ENCODE results near the gene PLPP4. TPM values are rescaled to one million over a fixed set of nuclear protein-coding genes. Genes with fewer than 3 reads are reported as not detected.

PLPP4 gene
- total and polyA plus RNA-seq, 2 experiments from 2014 or later = 0.74 to 1.0 TPM

DNA sequence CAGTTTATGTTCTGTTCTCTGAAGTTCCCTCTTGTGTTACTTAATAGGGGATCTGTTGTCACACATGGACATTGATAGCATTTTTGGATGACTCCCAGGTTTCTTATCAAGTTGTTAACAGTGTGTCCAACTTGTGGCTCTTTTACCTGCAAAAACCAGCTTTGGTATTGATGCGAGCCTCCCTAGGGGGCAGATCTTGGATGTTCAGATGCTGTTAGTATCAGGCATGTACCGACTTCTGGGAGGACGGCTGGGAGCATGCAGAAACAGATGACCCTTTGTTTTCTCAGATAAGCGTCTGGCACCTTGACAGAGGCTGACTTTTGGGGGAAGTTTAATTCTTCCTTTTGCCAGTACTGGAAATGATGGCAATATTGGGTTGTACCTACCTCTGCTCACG, 2.2 kb downstream of the PLPP4 start:
- H3K4me1 ChIP-seq (ENCODE audit: low read depth) = peaks cover 6% of the 10 kb centered on the region
- H3K9me3 ChIP-seq (ENCODE audit: low read depth) = no peaks in the 10 kb centered on the region
- H3K36me3 ChIP-seq = no peaks in the 10 kb centered on the region
- DNase-seq (ENCODE audit: low read depth in 1 of 2, low spot score in 1 of 2) = no peak
- no peak overlapping the region for H3K27ac ChIP-seq
- H3K27me3 ChIP-seq = peaks cover 28% of the 10 kb centered on the region
- H3K4me3 ChIP-seq = no peak overlapping the region
- TF ChIP-seq, protein P1, sequence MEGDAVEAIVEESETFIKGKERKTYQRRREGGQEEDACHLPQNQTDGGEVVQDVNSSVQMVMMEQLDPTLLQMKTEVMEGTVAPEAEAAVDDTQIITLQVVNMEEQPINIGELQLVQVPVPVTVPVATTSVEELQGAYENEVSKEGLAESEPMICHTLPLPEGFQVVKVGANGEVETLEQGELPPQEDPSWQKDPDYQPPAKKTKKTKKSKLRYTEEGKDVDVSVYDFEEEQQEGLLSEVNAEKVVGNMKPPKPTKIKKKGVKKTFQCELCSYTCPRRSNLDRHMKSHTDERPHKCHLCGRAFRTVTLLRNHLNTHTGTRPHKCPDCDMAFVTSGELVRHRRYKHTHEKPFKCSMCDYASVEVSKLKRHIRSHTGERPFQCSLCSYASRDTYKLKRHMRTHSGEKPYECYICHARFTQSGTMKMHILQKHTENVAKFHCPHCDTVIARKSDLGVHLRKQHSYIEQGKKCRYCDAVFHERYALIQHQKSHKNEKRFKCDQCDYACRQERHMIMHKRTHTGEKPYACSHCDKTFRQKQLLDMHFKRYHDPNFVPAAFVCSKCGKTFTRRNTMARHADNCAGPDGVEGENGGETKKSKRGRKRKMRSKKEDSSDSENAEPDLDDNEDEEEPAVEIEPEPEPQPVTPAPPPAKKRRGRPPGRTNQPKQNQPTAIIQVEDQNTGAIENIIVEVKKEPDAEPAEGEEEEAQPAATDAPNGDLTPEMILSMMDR (IDR thresholded peaks at IDR 0.05; ENCODE audit: low read depth, low read length) = no peak

DNA sequence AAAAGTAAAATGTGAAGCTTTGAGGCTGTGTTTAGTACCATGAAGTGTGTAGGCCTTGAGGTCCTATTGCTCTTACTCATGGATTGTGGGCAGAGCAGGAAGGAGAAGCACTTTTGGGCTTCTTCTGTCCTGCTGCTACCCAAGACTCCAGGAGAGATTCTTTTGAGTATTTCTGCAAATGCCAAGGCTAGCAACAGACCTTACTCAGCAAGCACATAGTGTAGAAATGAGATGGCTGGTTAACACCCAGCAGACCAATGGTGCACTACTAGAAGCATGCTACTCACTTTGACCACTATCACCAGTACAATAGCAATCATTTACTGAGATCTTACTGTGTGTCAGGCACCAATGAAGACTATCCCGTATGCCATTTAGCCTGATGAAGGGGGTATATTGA, 3.2 kb downstream of the PLPP4 start:
- Histone ChIP-seq H3K27ac (no peak overlapping the region), H3K27me3 (peaks cover 28% of the 10 kb centered on the region), H3K4me3 (no peak overlapping the region), H3K36me3 (no peaks in the 10 kb centered on the region), H3K9me3 (ENCODE audit: low read depth) (no peaks in the 10 kb centered on the region), H3K4me1 (ENCODE audit: low read depth) (peaks cover 6% of the 10 kb centered on the region)
- TF ChIP-seq, protein P1 (IDR thresholded peaks at IDR 0.05; ENCODE audit: low read depth, low read length) = no peak
- DNase-seq (ENCODE audit: low read depth in 1 of 2, low spot score in 1 of 2) = no peak

DNA sequence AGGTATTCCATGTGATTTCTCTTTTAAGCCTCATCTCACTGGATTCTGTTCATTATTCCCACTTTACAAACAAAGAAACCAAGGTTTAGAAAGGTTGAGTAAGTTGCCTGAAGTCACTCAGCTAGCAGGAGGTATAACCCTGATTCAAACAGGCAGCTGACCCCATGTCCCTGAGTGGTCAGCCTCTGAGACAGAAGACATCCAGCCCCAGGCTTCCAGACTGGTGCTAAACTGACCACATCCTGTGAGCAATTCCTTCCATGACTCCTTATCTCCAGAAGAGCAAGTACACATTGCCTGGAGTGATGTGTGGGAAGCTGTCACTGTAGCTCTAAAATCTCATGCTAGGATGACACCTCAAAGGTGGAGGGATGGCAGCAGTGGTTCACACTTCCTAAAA, 3.7 kb downstream of the PLPP4 start:
- peaks cover 6% of the 10 kb centered on the region for H3K4me1 ChIP-seq (ENCODE audit: low read depth)
- peak in 1 of 2 donors; percentile 87 for DNase-seq (ENCODE audit: low read depth in 1 of 2, low spot score in 1 of 2)
- H3K4me3 ChIP-seq = no peak overlapping the region
- TF ChIP-seq, protein P1 (IDR thresholded peaks at IDR 0.05; ENCODE audit: low read depth, low read length) = no peak
- no peaks in the 10 kb centered on the region for H3K9me3 ChIP-seq (ENCODE audit: low read depth)
- peaks cover 26% of the 10 kb centered on the region for H3K27me3 ChIP-seq
- H3K27ac ChIP-seq = no peak overlapping the region
- no peaks in the 10 kb centered on the region for H3K36me3 ChIP-seq

DNA sequence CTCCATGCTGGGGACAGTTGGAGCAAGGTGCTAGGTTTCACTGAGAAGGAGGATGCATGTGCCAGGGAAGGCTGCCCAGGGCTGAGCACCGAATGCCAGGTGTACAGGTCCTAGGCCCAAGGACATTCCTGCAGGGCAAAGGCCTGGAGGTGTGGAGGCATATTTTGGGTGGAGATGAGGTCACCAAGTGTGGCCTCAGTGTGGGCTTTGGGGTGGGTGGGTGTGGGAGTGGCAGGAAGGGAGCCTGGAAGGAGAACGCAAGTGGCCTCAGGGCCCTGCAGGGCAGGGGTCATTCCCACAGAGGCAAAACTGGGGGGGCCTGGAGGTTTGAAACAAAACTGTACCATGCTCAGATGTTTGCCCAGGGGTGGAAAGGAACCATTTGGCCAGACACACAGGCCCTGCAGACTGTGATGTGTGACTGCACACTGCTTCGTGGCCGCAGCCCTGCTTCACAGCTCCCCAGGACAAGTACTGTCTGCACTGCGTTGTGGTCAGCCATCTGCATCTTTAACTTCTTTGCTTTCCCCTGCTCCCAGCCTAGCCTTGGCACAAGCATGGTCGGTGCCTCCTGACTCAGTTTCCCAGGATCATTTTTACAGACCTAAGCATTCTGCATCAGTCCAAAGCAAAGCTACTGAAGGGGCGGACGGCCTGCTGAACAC, 5.1 kb downstream of the PLPP4 start:
- peaks cover 16% of the 10 kb centered on the region for H3K27me3 ChIP-seq
- no peaks in the 10 kb centered on the region for H3K36me3 ChIP-seq
- no peaks in the 10 kb centered on the region for H3K9me3 ChIP-seq (ENCODE audit: low read depth)
- H3K4me1 ChIP-seq (ENCODE audit: low read depth) = no peaks in the 10 kb centered on the region
- TF ChIP-seq, protein P1 (IDR thresholded peaks at IDR 0.05; ENCODE audit: low read depth, low read length) = no peak
- no peak overlapping the region for H3K27ac ChIP-seq
- H3K4me3 ChIP-seq = no peak overlapping the region
- no peak for DNase-seq (ENCODE audit: low read depth in 1 of 2, low spot score in 1 of 2)

DNA sequence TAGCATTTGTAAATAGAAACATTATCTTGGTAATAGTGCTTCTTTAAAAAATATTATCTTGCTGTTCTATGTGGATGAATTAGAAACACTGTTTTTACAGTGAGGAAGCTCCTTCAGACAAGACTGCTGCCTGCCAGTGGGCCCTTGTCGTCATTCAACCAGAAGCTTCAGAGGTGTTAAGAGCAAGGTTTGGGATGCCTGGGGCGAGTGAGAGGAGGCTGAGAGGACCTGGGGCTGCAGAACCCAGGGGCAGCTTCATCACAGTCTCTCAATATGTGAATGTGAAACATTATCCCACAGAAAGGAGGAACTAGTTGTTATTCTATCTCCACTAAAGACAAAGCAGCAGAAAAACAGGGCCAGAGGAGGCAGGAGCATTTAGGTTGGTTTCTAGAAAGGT, 8.1 kb downstream of the PLPP4 start:
- no peak overlapping the region for H3K4me3 ChIP-seq
- H3K27ac ChIP-seq = no peak overlapping the region
- H3K36me3 ChIP-seq = no peaks in the 10 kb centered on the region
- no peaks in the 10 kb centered on the region for H3K27me3 ChIP-seq
- TF ChIP-seq, protein P1 (IDR thresholded peaks at IDR 0.05; ENCODE audit: low read depth, low read length) = no peak
- H3K9me3 ChIP-seq (ENCODE audit: low read depth) = no peaks in the 10 kb centered on the region
- no peaks in the 10 kb centered on the region for H3K4me1 ChIP-seq (ENCODE audit: low read depth)
- DNase-seq (ENCODE audit: low read depth in 1 of 2, low spot score in 1 of 2) = no peak

Measured in cardiac muscle cell (in vitro differentiated cells and primary cell).